ENCODE measurements around the gene KPNA6.
A peak's percentile ranks its signal among the peaks of the same experiment; 100 is the strongest.

The KPNA6 gene

GRCh38 chr1:32195972-32196823 lies 88.3 kb downstream of the KPNA6 start:
- peaks cover 14 to 75% (median 69%) of the 10 kb centered on the region in 5 donors for H3K36me3 ChIP-seq (ENCODE audit: control insufficient read depth in 5 of 5, insufficient read depth in 5 of 5, low read length in 5 of 5)
- peaks cover 0 to 23% (median 18%) of the 10 kb centered on the region in 5 donors for H3K4me1 ChIP-seq (ENCODE audit: control insufficient read depth in 5 of 5, insufficient read depth in 5 of 5, low read length in 5 of 5)

GRCh38 chr1:32197074-32197473 lies 89.2 kb downstream of the KPNA6 start:
- no peak overlapping the region for H3K9ac ChIP-seq (ENCODE audit: low read length in 5 of 5)
- no peaks in the 10 kb centered on the region for H3K9me3 ChIP-seq (ENCODE audit: control insufficient read depth in 5 of 5, low read length in 5 of 5)
- no peak overlapping the region for H3K27ac ChIP-seq (ENCODE audit: low read depth, low read length)
- H3K27me3 ChIP-seq (ENCODE audit: control insufficient read depth in 5 of 5, insufficient read depth in 4 of 5, low read length in 5 of 5) = peaks cover 0 to 2% (median 0%) of the 10 kb centered on the region in 5 donors
- peaks cover 0 to 32% (median 27%) of the 10 kb centered on the region in 5 donors for H3K4me1 ChIP-seq (ENCODE audit: control insufficient read depth in 5 of 5, insufficient read depth in 5 of 5, low read length in 5 of 5)
- H3K36me3 ChIP-seq (ENCODE audit: control insufficient read depth in 5 of 5, insufficient read depth in 5 of 5, low read length in 5 of 5) = peaks cover 11 to 66% (median 60%) of the 10 kb centered on the region in 5 donors
- H3K4me3 ChIP-seq (ENCODE audit: low read depth in 1 of 5, low read length in 5 of 5) = no peak overlapping the region

More at GRCh38 chr1:32195972-32196823, 88.3 kb downstream of the KPNA6 start:
- Histone ChIP-seq H3K9me3 (ENCODE audit: control insufficient read depth in 5 of 5, low read length in 5 of 5) (no peaks in the 10 kb centered on the region), H3K4me3 (ENCODE audit: low read depth in 1 of 5, low read length in 5 of 5) (no peak overlapping the region), H3K27me3 (ENCODE audit: control insufficient read depth in 5 of 5, insufficient read depth in 4 of 5, low read length in 5 of 5) (no peaks in the 10 kb centered on the region), H3K27ac (ENCODE audit: low read depth, low read length) (no peak overlapping the region), H3K9ac (ENCODE audit: low read length in 5 of 5) (no peak overlapping the region)

DNA sequence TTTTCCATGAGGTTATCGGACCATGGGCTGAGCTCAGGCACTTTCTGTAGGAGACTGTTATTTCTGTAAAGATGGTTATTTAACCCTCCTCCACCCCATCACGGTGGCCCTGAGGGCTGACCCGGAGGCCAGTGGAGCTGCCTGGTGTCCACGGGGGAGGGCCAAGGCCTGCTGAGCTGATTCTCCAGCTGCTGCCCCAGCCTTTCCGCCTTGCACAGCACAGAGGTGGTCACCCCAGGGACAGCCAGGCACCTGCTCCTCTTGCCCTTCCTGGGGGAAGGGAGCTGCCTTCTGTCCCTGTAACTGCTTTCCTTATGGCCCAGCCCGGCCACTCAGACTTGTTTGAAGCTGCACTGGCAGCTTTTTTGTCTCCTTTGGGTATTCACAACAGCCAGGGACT lies 90.0 kb downstream of the KPNA6 start:
- H3K9me3 ChIP-seq (ENCODE audit: control insufficient read depth in 5 of 5, low read length in 5 of 5) = no peaks in the 10 kb centered on the region
- peaks cover 10 to 58% (median 52%) of the 10 kb centered on the region in 5 donors for H3K36me3 ChIP-seq (ENCODE audit: control insufficient read depth in 5 of 5, insufficient read depth in 5 of 5, low read length in 5 of 5)
- peaks cover 0 to 2% (median 0%) of the 10 kb centered on the region in 5 donors for H3K27me3 ChIP-seq (ENCODE audit: control insufficient read depth in 5 of 5, insufficient read depth in 4 of 5, low read length in 5 of 5)
- peaks cover 0 to 33% (median 27%) of the 10 kb centered on the region in 5 donors for H3K4me1 ChIP-seq (ENCODE audit: control insufficient read depth in 5 of 5, insufficient read depth in 5 of 5, low read length in 5 of 5)
- H3K9ac ChIP-seq (ENCODE audit: low read length in 5 of 5) = no peak overlapping the region
- H3K4me3 ChIP-seq (ENCODE audit: low read depth in 1 of 5, low read length in 5 of 5) = no peak overlapping the region
- H3K27ac ChIP-seq (ENCODE audit: low read depth, low read length) = no peak overlapping the region

DNA sequence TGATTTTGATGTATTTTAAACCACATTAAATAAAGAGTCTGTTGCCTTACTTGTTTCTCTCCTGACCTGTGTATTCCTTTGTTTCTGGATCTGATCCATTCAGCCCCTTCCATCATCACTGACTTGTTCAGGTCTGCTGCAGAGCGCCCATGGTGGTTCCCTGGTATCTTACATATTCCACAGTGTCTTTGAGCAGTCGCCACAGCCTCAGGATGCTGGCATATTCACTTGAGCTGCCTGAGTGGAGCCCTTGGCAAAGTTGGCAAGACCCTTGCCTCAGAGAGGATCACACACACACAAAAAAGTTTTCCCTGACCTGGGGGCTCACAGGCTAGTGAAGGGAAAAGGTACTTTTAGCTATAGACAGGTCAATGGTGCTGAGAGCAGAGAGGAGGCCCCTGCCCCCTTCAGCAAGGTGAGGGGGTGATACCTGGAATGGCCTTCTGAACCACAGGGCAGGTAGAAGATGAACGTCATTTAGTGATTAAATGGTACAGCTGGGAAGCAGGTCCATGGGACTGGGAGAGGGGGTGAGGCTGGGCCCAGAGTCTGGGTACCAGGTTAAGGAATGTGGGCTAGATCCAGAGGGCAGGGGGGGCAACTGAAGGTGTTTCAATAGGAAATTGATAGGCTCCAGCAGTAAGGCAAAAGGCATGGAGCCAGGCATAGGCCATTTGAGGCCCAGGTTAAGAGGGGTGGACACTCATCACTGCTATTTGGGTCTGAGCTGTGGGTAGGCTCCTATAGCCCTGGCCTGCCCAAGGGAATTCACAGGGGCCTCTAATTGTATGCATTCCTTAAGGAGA lies 90.6 kb downstream of the KPNA6 start:
- Histone ChIP-seq H3K27me3 (ENCODE audit: control insufficient read depth in 5 of 5, insufficient read depth in 4 of 5, low read length in 5 of 5) (peaks cover 0 to 2% (median 0%) of the 10 kb centered on the region in 5 donors), H3K4me3 (ENCODE audit: low read depth in 1 of 5, low read length in 5 of 5) (no peak overlapping the region), H3K9me3 (ENCODE audit: control insufficient read depth in 5 of 5, low read length in 5 of 5) (no peaks in the 10 kb centered on the region), H3K36me3 (ENCODE audit: control insufficient read depth in 5 of 5, insufficient read depth in 5 of 5, low read length in 5 of 5) (peaks cover 8 to 52% (median 46%) of the 10 kb centered on the region in 5 donors), H3K27ac (ENCODE audit: low read depth, low read length) (no peak overlapping the region), H3K9ac (ENCODE audit: low read length in 5 of 5) (no peak overlapping the region), H3K4me1 (ENCODE audit: control insufficient read depth in 5 of 5, insufficient read depth in 5 of 5, low read length in 5 of 5) (peaks cover 0 to 33% (median 27%) of the 10 kb centered on the region in 5 donors)

DNA sequence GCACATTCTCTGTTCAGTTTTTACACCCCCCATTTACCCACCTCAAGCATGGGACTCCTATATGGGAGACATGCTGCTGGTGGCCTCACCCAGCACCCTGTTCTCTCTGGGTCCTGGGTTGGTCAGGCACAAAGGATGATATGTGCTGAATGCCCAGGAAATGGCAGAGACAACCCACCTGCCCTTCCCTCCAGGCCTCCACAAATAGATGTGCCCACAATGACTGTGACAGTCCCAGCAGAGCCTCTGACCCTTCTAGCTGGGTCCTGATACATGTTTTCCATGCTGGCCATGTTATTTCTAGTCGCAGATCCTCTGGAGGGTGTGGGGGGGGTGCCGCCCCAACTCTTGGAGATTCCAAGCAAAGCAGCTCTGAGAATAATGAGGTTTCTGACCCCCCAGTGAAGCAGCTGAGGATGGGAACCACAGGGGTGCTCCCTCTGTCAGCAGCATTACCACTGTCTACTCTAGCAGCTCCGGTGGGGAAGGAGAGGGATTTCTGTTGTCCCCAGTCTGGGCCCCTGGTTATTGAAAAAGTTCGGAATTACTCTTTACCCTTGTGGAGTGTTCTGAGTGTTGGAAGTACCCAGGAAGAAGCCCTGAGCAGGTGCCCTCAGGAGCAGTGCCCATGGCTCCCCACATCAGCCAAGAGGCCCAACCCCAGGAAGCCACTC lies 91.3 kb downstream of the KPNA6 start:
- H3K27ac ChIP-seq (ENCODE audit: low read depth, low read length) = no peak overlapping the region
- peaks cover 8 to 45% (median 40%) of the 10 kb centered on the region in 5 donors for H3K36me3 ChIP-seq (ENCODE audit: control insufficient read depth in 5 of 5, insufficient read depth in 5 of 5, low read length in 5 of 5)
- H3K9ac ChIP-seq (ENCODE audit: low read length in 5 of 5) = no peak overlapping the region
- no peak overlapping the region for H3K4me3 ChIP-seq (ENCODE audit: low read depth in 1 of 5, low read length in 5 of 5)
- peaks cover 0 to 33% (median 27%) of the 10 kb centered on the region in 5 donors for H3K4me1 ChIP-seq (ENCODE audit: control insufficient read depth in 5 of 5, insufficient read depth in 5 of 5, low read length in 5 of 5)
- H3K27me3 ChIP-seq (ENCODE audit: control insufficient read depth in 5 of 5, insufficient read depth in 4 of 5, low read length in 5 of 5) = peaks cover 0 to 2% (median 0%) of the 10 kb centered on the region in 5 donors
- no peaks in the 10 kb centered on the region for H3K9me3 ChIP-seq (ENCODE audit: control insufficient read depth in 5 of 5, low read length in 5 of 5)

- Histone ChIP-seq H3K27me3 (ENCODE audit: control insufficient read depth in 5 of 5, insufficient read depth in 4 of 5, low read length in 5 of 5) (peaks cover 0 to 2% (median 0%) of the 10 kb centered on the region in 5 donors), H3K4me3 (ENCODE audit: low read depth in 1 of 5, low read length in 5 of 5) (peak overlapping the region in 4 of 5 donors; percentile 67 to 83 (median 79)), H3K9me3 (ENCODE audit: control insufficient read depth in 5 of 5, low read length in 5 of 5) (no peaks in the 10 kb centered on the region), H3K4me1 (ENCODE audit: control insufficient read depth in 5 of 5, insufficient read depth in 5 of 5, low read length in 5 of 5) (peaks cover 0 to 35% (median 29%) of the 10 kb centered on the region in 5 donors), H3K36me3 (ENCODE audit: control insufficient read depth in 5 of 5, insufficient read depth in 5 of 5, low read length in 5 of 5) (peaks cover 8 to 40% (median 35%) of the 10 kb centered on the region in 5 donors), H3K9ac (ENCODE audit: low read length in 5 of 5) (peak overlapping the region in 1 of 5 donors; percentile 54), H3K27ac (ENCODE audit: low read depth, low read length) (no peak overlapping the region)
Observed at GRCh38 chr1:32199717-32200072, 91.8 kb downstream of the KPNA6 start.

DNA sequence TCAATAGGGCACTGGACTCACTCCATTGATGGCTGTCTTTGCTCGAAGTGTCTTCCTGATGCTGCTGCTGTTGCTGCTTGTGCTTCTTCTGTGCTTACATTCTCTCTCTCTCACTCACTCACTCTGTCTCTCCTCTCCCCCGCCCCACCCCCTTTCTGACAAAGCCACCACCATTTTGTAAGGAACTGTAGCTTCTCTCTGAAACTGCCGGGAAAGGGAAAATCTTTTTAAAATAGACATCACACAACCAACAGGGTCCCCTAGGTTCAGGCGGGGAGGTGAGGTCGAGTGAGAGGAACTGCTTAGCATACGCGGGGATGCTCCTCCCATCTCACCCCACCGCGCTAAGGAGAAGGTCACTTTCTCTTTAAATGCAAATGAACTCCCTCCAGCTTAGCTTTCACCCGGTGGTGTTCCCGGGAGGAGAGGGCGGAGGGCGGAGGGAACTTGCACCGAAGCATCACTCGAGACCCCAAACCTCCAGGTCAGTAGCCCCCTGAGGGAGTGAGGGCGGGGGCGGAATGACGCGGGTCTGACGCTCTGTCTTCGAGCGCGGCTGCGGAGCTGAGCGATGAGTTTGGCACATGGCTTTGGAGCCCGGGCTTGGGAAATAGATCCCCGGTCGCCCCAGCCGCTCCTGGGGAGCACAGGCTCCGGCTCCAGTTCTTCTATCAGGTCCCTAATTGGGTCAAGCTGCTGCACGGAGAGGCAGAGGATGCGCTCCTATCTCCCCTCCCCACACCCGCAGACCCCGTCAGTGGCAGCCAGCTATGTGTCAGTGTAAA lies 92.6 kb downstream of the KPNA6 start, which contains the start of gene CCDC28B:
TSS of gene CCDC28B (plus strand) at position 370 of the 785 bp plus-strand sequence. CDS start 1,341 bp downstream, outside the sequence.
- H3K9ac ChIP-seq (ENCODE audit: low read length in 5 of 5) = peak within 1 kb of the TSS in 3 of 5 donors; percentile 64 to 68 (median 67)

GRCh38 chr1:32201011-32201855 lies 93.4 kb downstream of the KPNA6 start:
- Histone ChIP-seq H3K9ac (ENCODE audit: low read length in 5 of 5) (peak overlapping the region in 3 of 5 donors; percentile 64 to 68 (median 67)), H3K4me3 (ENCODE audit: low read depth in 1 of 5, low read length in 5 of 5) (peak overlapping the region; percentile 67 to 83 (median 77)), H3K27ac (ENCODE audit: low read depth, low read length) (peak overlapping the region; percentile 62), H3K27me3 (ENCODE audit: control insufficient read depth in 5 of 5, insufficient read depth in 4 of 5, low read length in 5 of 5) (peaks cover 0 to 2% (median 0%) of the 10 kb centered on the region in 5 donors), H3K9me3 (ENCODE audit: control insufficient read depth in 5 of 5, low read length in 5 of 5) (no peaks in the 10 kb centered on the region), H3K4me1 (ENCODE audit: control insufficient read depth in 5 of 5, insufficient read depth in 5 of 5, low read length in 5 of 5) (peaks cover 0 to 45% (median 43%) of the 10 kb centered on the region in 5 donors), H3K36me3 (ENCODE audit: control insufficient read depth in 5 of 5, insufficient read depth in 5 of 5, low read length in 5 of 5) (peaks cover 5 to 25% (median 20%) of the 10 kb centered on the region in 5 donors)

More for the DNA sequence above, 92.6 kb downstream of the KPNA6 start, which contains the start of gene CCDC28B:
- no peaks in the 10 kb centered on the region for H3K9me3 ChIP-seq (ENCODE audit: control insufficient read depth in 5 of 5, low read length in 5 of 5)
- H3K27ac ChIP-seq (ENCODE audit: low read depth, low read length) = peak within 1 kb of the TSS; percentile 62
- peaks cover 5 to 33% (median 28%) of the 10 kb centered on the region in 5 donors for H3K36me3 ChIP-seq (ENCODE audit: control insufficient read depth in 5 of 5, insufficient read depth in 5 of 5, low read length in 5 of 5)
- H3K27me3 ChIP-seq (ENCODE audit: control insufficient read depth in 5 of 5, insufficient read depth in 4 of 5, low read length in 5 of 5) = peaks cover 0 to 2% (median 0%) of the 10 kb centered on the region in 5 donors
- H3K4me3 ChIP-seq (ENCODE audit: low read depth in 1 of 5, low read length in 5 of 5) = peak within 1 kb of the TSS; percentile 67 to 83 (median 77)
- H3K4me1 ChIP-seq (ENCODE audit: control insufficient read depth in 5 of 5, insufficient read depth in 5 of 5, low read length in 5 of 5) = peaks cover 0 to 41% (median 36%) of the 10 kb centered on the region in 5 donors
